ENCODE measurements around the gene ZNF541.

ZNF541 gene

DNA sequence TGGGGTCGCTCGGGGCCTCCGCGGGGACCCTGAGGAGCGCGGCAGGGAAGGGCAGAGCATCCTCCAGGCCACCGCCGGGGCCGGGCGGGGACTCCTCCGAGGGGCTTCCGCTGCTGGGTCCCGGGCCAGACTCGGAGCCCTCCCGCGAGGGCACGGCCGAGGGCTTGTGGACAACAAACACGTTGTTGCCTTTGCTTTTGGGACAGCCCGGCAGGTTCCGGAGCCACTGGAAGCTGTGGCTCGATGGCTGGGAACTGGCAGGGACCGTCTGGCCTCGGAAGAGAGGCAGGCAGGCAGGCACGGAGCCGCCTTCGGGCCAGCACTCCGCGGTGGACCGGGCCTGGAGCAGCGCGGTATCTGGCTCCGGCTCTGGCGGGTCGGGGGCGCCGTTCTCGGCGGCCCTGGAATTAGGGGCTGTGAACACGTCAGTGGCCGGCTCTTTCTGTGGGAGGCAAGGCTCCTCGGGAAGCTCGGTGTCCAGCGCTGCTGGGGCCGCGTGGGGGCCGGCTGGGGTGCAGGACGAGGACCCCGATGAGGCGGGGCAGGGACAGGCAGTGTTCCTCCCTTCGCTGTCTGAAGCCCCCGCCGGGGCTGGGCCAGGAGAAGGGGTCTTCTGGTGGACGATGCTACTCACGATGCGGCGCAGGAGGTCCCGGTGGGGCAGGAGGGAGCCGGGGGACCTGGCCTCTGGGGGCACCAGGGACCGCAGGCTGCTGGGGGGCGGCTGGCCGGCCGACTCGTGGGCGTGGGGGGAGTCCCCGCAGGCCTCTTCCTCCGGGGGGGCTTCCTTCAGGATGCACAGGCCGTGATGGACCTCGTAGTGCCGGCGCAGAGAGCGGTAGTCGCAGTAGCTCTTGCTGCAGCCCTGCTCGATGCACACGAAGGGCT lies 27.6 kb downstream of the ZNF541 start:
- DNase-seq (ENCODE audit: low read depth in 3 of 3): no peak

DNA sequence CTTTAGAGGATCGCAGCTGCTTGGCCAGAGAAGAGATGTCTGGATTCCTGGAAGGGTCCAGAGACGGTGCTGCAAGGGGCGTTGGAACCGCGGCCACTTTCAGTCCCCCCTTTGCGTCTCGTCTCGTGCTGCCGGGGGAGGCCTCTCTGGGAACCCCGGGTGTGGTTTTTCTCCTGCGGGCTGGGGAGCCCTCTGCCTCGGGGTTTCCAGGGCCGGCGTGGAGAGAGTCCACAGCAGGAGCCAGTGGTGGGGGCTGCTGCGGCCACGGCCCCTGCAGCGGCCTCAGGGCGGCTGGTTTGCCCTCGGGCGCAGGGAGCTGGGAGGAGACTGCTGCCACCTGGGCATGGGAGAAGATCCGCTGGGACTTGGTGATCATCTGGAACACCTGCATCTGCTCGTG lies 28.5 kb downstream of the ZNF541 start:
- DNase-seq (ENCODE audit: low read depth in 3 of 3): no peak

GRCh38 chr19:47544075-47544474 lies 28.9 kb downstream of the ZNF541 start:
- DNase-seq (ENCODE audit: low read depth in 3 of 3): no peak

GRCh38 chr19:47542030-47542475 lies 30.9 kb downstream of the ZNF541 start:
- no peak for DNase-seq (ENCODE audit: low read depth in 3 of 3)

- no peak for DNase-seq (ENCODE audit: low read depth in 3 of 3)
These were observed 31.4 kb downstream of the ZNF541 start for GRCh38 chr19:47541518-47541917.

DNA sequence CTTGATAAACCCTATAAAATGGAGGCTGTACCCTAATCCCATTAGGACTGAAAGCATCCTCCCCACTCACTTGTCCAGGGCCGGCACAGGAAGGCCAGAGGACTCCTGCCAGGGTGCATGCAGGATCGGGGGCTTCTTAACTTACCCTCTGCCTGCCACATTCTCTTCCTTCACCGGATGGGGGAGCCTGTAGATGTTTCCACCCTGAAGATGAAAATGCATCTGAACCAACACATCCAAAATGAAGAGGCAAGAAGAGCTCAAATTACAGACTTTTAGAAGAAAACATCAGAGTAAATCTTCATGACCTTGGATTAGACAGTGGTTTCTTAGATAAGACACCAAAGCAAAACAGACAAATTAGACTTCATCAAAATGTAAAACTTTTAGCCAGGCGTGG lies 32.2 kb downstream of the ZNF541 start:
- no peak for DNase-seq (ENCODE audit: low read depth in 3 of 3)

DNA sequence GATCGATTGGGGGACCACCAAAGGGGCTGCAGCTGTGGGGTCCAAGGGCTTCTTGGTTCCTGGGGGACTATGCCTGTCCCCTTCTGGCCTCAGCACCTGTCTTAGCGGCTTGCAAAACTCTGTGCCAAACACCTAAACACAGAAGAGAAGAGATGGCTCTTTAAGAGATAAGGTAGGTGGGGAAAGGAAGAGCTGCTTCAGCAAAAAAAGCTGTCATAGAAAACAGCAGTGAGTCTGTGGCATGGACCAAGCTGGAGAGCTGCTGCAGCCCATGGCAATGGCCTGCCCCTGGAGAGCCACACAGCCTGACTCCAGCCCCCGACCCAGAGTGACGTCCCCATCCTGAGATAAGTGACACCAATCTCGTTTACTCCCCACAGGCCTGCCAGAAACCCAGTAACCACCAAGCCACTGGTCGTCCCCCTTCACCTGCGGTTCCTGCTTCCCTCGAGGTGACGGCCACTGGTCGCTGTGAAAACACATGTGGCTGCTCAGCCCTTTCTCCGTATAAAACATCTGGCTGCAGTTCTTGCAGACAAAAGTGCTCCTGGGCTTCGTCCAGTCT lies 33.1 kb downstream of the ZNF541 start:
- no peak for DNase-seq (ENCODE audit: low read depth in 3 of 3)

GRCh38 chr19:47538812-47539211 lies 34.1 kb downstream of the ZNF541 start:
- DNase-seq (ENCODE audit: low read depth in 3 of 3): no peak

GRCh38 chr19:47537493-47537892 lies 35.5 kb downstream of the ZNF541 start:
- no peak for DNase-seq (ENCODE audit: low read depth in 3 of 3)

DNA sequence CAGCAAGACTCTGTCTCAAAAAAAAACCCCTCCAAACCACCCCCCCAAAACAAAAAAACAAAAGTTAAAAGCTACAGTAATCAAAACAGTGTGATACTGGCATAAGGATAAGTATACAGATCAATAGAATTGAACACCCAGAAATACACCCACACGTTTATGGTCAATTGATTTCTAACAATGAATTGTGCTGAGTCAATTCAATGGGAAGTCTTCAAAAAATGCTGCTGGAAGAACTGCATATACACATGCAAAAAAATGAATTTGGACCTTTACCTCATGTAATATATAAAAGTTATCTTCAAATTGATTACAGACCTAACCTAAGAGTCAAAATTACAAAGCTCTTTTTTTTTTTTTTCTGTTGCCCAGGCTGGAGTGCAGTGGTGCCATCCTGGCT lies 38.3 kb downstream of the ZNF541 start:
- DNase-seq (ENCODE audit: low read depth in 3 of 3): no peak

DNA sequence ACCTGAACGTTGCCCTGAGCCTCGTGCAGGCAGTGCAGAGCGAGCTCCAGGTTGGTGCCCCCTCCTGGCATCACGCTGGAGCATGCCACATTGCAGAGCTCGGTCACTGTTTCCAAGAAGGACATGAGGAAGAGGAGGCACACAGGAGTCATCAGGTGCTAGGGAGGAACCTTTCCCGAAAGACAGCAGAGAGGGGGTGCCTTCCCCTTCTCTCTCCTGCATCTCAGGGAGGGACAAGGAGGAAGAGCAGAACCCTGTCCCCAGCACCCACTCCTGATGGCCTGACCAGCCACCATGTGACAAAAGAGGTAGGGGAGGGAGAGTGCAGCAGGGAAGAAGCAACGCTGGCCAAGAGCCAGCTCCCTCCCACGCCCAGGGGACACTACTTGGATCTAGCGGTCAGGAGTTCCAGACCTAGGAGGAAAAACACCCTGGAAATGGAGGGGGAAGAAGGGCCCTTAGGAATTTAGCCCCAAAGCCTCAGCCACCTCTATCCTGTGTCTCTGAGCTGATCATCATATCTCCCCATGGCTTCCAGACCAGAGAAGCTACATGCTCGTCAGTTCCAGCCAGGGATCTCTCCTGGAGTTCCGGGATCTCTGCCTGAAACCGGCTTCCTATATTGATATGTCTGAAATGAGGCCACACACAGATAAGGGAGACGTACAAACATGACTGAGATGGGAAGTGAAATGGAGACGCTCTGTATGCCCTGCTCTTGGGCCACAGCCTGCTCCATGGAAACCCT lies 41.1 kb downstream of the ZNF541 start:
- no peak for DNase-seq (ENCODE audit: low read depth in 3 of 3)

DNA sequence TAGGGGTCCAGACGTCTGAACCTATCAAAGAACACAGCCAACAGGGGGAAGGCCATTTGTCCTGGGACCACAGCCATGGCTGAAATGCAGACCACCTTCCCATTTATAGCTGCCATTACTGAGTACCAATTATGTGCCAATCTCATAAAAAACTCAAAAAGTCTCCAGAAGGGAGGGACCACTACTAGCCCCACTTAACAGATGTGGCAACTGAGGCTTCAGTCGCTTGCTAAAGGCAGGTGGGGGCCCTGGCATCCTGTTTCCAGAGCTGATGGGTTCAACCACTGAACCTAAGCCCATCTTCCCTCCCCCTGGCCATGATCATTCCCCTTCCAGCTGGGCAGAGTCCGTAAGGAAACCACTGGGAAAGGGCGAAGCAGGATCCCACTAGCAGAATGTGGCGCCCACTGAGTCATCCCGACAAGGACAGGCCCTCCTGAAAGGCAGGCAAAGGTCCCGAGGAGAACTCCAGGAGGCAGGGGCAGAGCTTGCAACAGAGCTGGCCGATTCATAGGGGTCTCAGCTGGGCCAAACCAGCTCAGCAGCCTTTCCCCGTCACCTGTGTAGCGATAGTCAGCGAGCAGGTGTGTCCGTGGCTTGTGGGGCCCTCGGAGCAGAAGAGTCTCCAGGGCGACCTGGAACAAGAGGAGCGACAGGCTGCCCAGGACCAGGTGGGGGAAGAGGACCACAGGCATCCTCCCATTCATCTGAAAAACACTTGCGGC lies 43.8 kb downstream of the ZNF541 start:
- DNase-seq (ENCODE audit: low read depth in 3 of 3): no peak

DNA sequence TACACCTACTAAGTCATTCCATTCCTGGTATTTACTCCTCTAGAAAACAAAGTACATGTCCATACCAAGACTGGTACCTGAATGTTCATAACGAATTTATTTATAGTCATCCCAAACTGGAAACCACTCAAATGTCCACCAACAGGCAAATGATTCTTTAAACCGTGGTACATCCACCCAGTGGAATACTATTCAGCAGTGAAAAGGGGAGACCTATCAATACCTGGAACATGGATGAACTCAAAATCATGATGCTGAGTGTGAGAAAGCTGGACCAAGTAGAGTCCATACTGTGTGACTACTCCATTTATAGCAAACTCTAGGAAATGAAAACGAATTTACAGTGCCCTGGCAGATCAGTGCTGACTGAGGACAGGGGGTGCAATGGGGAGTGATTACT lies 46.1 kb downstream of the ZNF541 start:
- DNase-seq (ENCODE audit: low read depth in 3 of 3): no peak

DNA sequence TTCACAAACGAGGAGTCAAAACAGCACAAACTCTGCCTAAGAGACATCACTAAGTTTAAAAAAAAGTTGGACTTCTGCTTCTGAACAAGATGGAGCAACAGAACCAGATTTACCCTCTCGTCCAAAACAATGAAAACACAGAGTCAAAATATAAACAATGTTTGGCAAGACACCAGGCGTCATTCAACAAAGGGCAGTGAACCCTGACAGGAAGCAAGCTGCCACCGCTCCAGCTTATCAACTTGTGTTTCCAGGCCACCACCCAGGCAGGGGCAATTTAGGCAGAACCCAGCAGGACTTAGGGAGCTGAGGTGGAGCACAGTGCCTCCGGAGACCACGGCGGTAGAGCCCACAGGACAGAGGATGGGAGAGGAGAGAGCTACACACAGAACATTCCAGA lies 49.5 kb downstream of the ZNF541 start:
- no peak for DNase-seq (ENCODE audit: low read depth in 3 of 3)

Measured in stimulated activated CD4-positive, alpha-beta T cell treated with anti-CD3 and anti-CD28 coated beads, TNF-alpha, amount 100 ng/mL, for 48 hours (primary cell).